Duodenal mucosa (tissue), 2 donors: Measurements from ENCODE around the gene ZNF662.
A peak's percentile ranks its signal among the peaks of the same experiment; 100 is the strongest.

Experiments
- H3K27ac ChIP-seq: one replicate; pipeline ENCODE4 v1.7.0; 2013; ENCODE audit warnings: low read depth, low read length
- H3K27me3 ChIP-seq, 2 donors: one replicate each; pipeline ENCODE4 v1.7.0; 2013; ENCODE audit warnings: low read length in 2 of 2, control low read depth in 1 of 2; ENCODE audit not compliant: insufficient read depth in 2 of 2, control insufficient read depth in 1 of 2
- H3K36me3 ChIP-seq, 2 donors: one replicate each; pipeline ENCODE4 v1.7.0; 2013; ENCODE audit warnings: low read length in 2 of 2, control low read depth in 1 of 2; ENCODE audit not compliant: insufficient read depth in 2 of 2, control insufficient read depth in 1 of 2
- H3K4me1 ChIP-seq, 2 donors: one replicate each; pipeline ENCODE4 v1.7.0; 2013; ENCODE audit warnings: low read length in 2 of 2, control low read depth in 1 of 2; ENCODE audit not compliant: insufficient read depth in 2 of 2, control insufficient read depth in 1 of 2
- H3K4me3 ChIP-seq, 2 donors: one replicate each; pipeline ENCODE4 v1.7.0; 2013; ENCODE audit warnings: low read length in 2 of 2, low read depth in 1 of 2
- H3K9ac ChIP-seq, 2 donors: one replicate each; pipeline ENCODE4 v1.7.0; 2013; ENCODE audit warnings: low read length in 2 of 2, low read depth in 1 of 2
- H3K9me3 ChIP-seq, 2 donors: one replicate each; pipeline ENCODE4 v1.7.0; 2013; ENCODE audit warnings: low read length in 2 of 2, control low read depth in 1 of 2; ENCODE audit not compliant: control insufficient read depth in 1 of 2

ZNF662 gene

GRCh38 chr3:42904076-42904475 lies 1.9 kb upstream of the ZNF662 start:
- H3K4me3 ChIP-seq = no peak overlapping the region
- no peaks in the 10 kb centered on the region for H3K27me3 ChIP-seq
- H3K4me1 ChIP-seq = peaks cover 12 to 18% of the 10 kb centered on the region in 2 donors
- no peak overlapping the region for H3K9ac ChIP-seq
- no peaks in the 10 kb centered on the region for H3K9me3 ChIP-seq
- no peak overlapping the region for H3K27ac ChIP-seq
- H3K36me3 ChIP-seq = no peaks in the 10 kb centered on the region

- peaks cover 12 to 18% of the 10 kb centered on the region in 2 donors for H3K4me1 ChIP-seq
- peak overlapping the region; percentile 66 to 67 for H3K4me3 ChIP-seq
- H3K27me3 ChIP-seq = no peaks in the 10 kb centered on the region
- H3K9me3 ChIP-seq = no peaks in the 10 kb centered on the region
- H3K9ac ChIP-seq = peak overlapping the region; percentile 57 to 64
- H3K27ac ChIP-seq = no peak overlapping the region
- H3K36me3 ChIP-seq = peaks cover 0 to 4% of the 10 kb centered on the region in 2 donors
Observed at GRCh38 chr3:42905740-42906069, 237 bp upstream of the ZNF662 start.

- peaks cover 12 to 18% of the 10 kb centered on the region in 2 donors for H3K4me1 ChIP-seq
- H3K9ac ChIP-seq = peak overlapping the region; percentile 57 to 64
- no peak overlapping the region for H3K27ac ChIP-seq
- H3K4me3 ChIP-seq = peak overlapping the region; percentile 66 to 67
- H3K9me3 ChIP-seq = no peaks in the 10 kb centered on the region
- H3K27me3 ChIP-seq = no peaks in the 10 kb centered on the region
- peaks cover 7 to 8% of the 10 kb centered on the region in 2 donors for H3K36me3 ChIP-seq
Observed at GRCh38 chr3:42906848-42907183, 874 bp downstream of the ZNF662 start.

- no peaks in the 10 kb centered on the region for H3K27me3 ChIP-seq
- H3K4me3 ChIP-seq = no peak overlapping the region
- peaks cover 8 to 9% of the 10 kb centered on the region in 2 donors for H3K9me3 ChIP-seq
- H3K27ac ChIP-seq = no peak overlapping the region
- H3K4me1 ChIP-seq = peaks cover 12 to 18% of the 10 kb centered on the region in 2 donors
- no peak overlapping the region for H3K9ac ChIP-seq
- peaks cover 16 to 17% of the 10 kb centered on the region in 2 donors for H3K36me3 ChIP-seq
Observed at GRCh38 chr3:42908675-42909074, 2.7 kb downstream of the ZNF662 start.

- no peak overlapping the region for H3K4me3 ChIP-seq
- peaks cover 31 to 34% of the 10 kb centered on the region in 2 donors for H3K9me3 ChIP-seq
- H3K36me3 ChIP-seq = peaks cover 32 to 35% of the 10 kb centered on the region in 2 donors
Observed at GRCh38 chr3:42911551-42911950, 5.6 kb downstream of the ZNF662 start.

GRCh38 chr3:42914771-42915515 lies 9.0 kb downstream of the ZNF662 start:
- Histone ChIP-seq H3K4me3 (peak overlapping the region; percentile 13 to 33), H3K36me3 (peaks cover 32 to 35% of the 10 kb centered on the region in 2 donors), H3K4me1 (no peaks in the 10 kb centered on the region), H3K27ac (no peak overlapping the region), H3K9ac (no peak overlapping the region), H3K27me3 (no peaks in the 10 kb centered on the region), H3K9me3 (peaks cover 49 to 59% of the 10 kb centered on the region in 2 donors)

More at GRCh38 chr3:42911551-42911950, 5.6 kb downstream of the ZNF662 start:
- Histone ChIP-seq H3K4me1 (peaks cover 8 to 10% of the 10 kb centered on the region in 2 donors), H3K9ac (no peak overlapping the region), H3K27ac (no peak overlapping the region), H3K27me3 (no peaks in the 10 kb centered on the region)

GRCh38 chr3:42923606-42924005 lies 17.7 kb downstream of the ZNF662 start:
- Histone ChIP-seq H3K27ac (no peak overlapping the region), H3K36me3 (no peaks in the 10 kb centered on the region), H3K9me3 (peaks cover 3 to 12% of the 10 kb centered on the region in 2 donors)

GRCh38 chr3:42926310-42926709 lies 20.4 kb downstream of the ZNF662 start:
- no peaks in the 10 kb centered on the region for H3K9me3 ChIP-seq
- no peaks in the 10 kb centered on the region for H3K27me3 ChIP-seq
- no peaks in the 10 kb centered on the region for H3K36me3 ChIP-seq
- no peak overlapping the region for H3K9ac ChIP-seq
- no peak overlapping the region for H3K4me3 ChIP-seq
- H3K4me1 ChIP-seq = no peaks in the 10 kb centered on the region
- no peak overlapping the region for H3K27ac ChIP-seq

More at GRCh38 chr3:42923606-42924005, 17.7 kb downstream of the ZNF662 start:
- Histone ChIP-seq H3K4me3 (no peak overlapping the region), H3K27me3 (no peaks in the 10 kb centered on the region), H3K9ac (no peak overlapping the region), H3K4me1 (no peaks in the 10 kb centered on the region)

GRCh38 chr3:42934111-42934510 lies 28.2 kb downstream of the ZNF662 start:
- Histone ChIP-seq H3K27ac (no peak overlapping the region), H3K9me3 (no peaks in the 10 kb centered on the region), H3K4me3 (no peak overlapping the region), H3K27me3 (no peaks in the 10 kb centered on the region), H3K9ac (no peak overlapping the region), H3K36me3 (no peaks in the 10 kb centered on the region), H3K4me1 (no peaks in the 10 kb centered on the region)

- no peaks in the 10 kb centered on the region for H3K9me3 ChIP-seq
- H3K9ac ChIP-seq = no peak overlapping the region
- no peaks in the 10 kb centered on the region for H3K4me1 ChIP-seq
- H3K27me3 ChIP-seq = no peaks in the 10 kb centered on the region
- no peaks in the 10 kb centered on the region for H3K36me3 ChIP-seq
- no peak overlapping the region for H3K27ac ChIP-seq
- no peak overlapping the region for H3K4me3 ChIP-seq
Observed at GRCh38 chr3:42934910-42935309, 29.0 kb downstream of the ZNF662 start.
